HepG2 (cell line): ENCODE data around the gene LRR1. TPM values are rescaled to one million over a fixed set of nuclear protein-coding genes. Genes with fewer than 3 reads are reported as not detected.

Experiments
- ATAD3A ChIP-seq: sonication (generic); formaldehyde crosslinking; IDR thresholded peaks from 2 replicates; pipeline ENCODE4 v1.4.0; 2020; ENCODE audit warnings: missing genetic modification reagents
- E2F5 ChIP-seq: sonication (generic); formaldehyde crosslinking; conservative IDR thresholded peaks from 2 replicates; pipeline ENCODE4 v1.4.0; 2020; ENCODE audit warnings: missing genetic modification reagents
- FOSL1 ChIP-seq: sonication (generic); formaldehyde crosslinking; IDR thresholded peaks from 2 replicates; pipeline ENCODE4 v1.9.0; 2021; ENCODE audit warnings: missing genetic modification reagents, borderline replicate concordance
- FOXP4 ChIP-seq: sonication (generic); formaldehyde crosslinking; IDR thresholded peaks from 2 replicates; pipeline ENCODE4 v1.4.0; 2020; ENCODE audit warnings: missing genetic modification reagents
- FUBP1 ChIP-seq: sonication (generic); formaldehyde crosslinking; IDR thresholded peaks from 2 replicates; pipeline ENCODE4 v1.5.1; 2020; ENCODE audit warnings: missing genetic modification reagents, mild to moderate bottlenecking, borderline replicate concordance
- GATA4 ChIP-seq: sonication (generic); IDR thresholded peaks from 2 replicates; pipeline ENCODE4 v1.6.1; 2016; ENCODE audit warnings: antibody characterized with exemption, low read depth, borderline replicate concordance
- HOXD1 ChIP-seq: sonication (generic); formaldehyde crosslinking; IDR thresholded peaks from 2 replicates; pipeline ENCODE4 v1.5.0; 2020; ENCODE audit warnings: missing genetic modification reagents
- JARID2 ChIP-seq: sonication (generic); formaldehyde crosslinking; IDR thresholded peaks from 2 replicates; pipeline ENCODE4 v1.8.1; 2023; ENCODE audit warnings: missing genetic modification reagents, inconsistent platforms; ENCODE audit not compliant: insufficient replicate concordance
- MXI1 ChIP-seq: IDR thresholded peaks from 3 replicates; pipeline ENCODE4 v1.6.1; 2012; ENCODE audit warnings: low read depth, low read length, inconsistent platforms, borderline replicate concordance
- MYNN ChIP-seq: sonication (generic); formaldehyde crosslinking; IDR thresholded peaks from 2 replicates; pipeline ENCODE4 v1.4.0; 2020; ENCODE audit warnings: mild to moderate bottlenecking, low read depth, missing genetic modification reagents
- NFYB ChIP-seq: sonication (generic); formaldehyde crosslinking; IDR thresholded peaks from 2 replicates; pipeline ENCODE4 v1.4.0; 2020; ENCODE audit warnings: missing genetic modification reagents
- TGIF2 ChIP-seq: IDR thresholded peaks from 2 replicates; pipeline ENCODE4 v1.6.1; 2016; ENCODE audit warnings: control low read depth, missing compliant biosample characterization
- ZNF264 ChIP-seq: sonication (generic); formaldehyde crosslinking; IDR thresholded peaks from 2 replicates; pipeline ENCODE4 v1.4.0; 2020; ENCODE audit warnings: missing genetic modification reagents
- ZNF382 ChIP-seq: sonication (generic); formaldehyde crosslinking; IDR thresholded peaks from 2 replicates; pipeline ENCODE4 v1.5.0; 2020; ENCODE audit warnings: missing genetic modification reagents, mild to moderate bottlenecking, borderline replicate concordance
- ZNF430 ChIP-seq: sonication (generic); formaldehyde crosslinking; IDR thresholded peaks from 2 replicates; pipeline ENCODE4 v1.9.0; 2021; ENCODE audit warnings: mild to moderate bottlenecking, missing genetic modification reagents
- ZNF503 ChIP-seq: sonication (generic); formaldehyde crosslinking; IDR thresholded peaks from 2 replicates; pipeline ENCODE4 v1.4.0; 2020; ENCODE audit warnings: missing genetic modification reagents
- ZNF547 ChIP-seq: sonication (generic); formaldehyde crosslinking; IDR thresholded peaks from 2 replicates; pipeline ENCODE4 v1.5.1; 2020; ENCODE audit warnings: mild to moderate bottlenecking, missing genetic modification reagents
- ZNF574 ChIP-seq: sonication (generic); formaldehyde crosslinking; IDR thresholded peaks from 2 replicates; pipeline ENCODE4 v1.4.0; 2020; ENCODE audit warnings: missing genetic modification reagents
- polyA plus RNA-seq, 8 experiments: library from polyadenylated mRNA; depleted of rRNA in 3 of 8; stranded (reverse) in 7 of 8; unstranded in 1 of 8; fragments of >200 nt; fragmentation: Illumina TruSeq in 4 of 8; extraction: Trizol in 4 of 8; gene quantifications; 2 replicates each; pipeline versions ENCODE4 v1.2.1 to v1.2.3, GENCODE V29; 2011 to 2016; ENCODE audit warnings: low read depth in 4 of 8, missing spikeins in 1 of 8, mixed read lengths in 1 of 8; ENCODE audit not compliant: insufficient read depth in 1 of 8
- total RNA-seq, 5 experiments: library from RNA; depleted of rRNA; stranded (reverse); fragments of >200 nt; fragmentation: Illumina TruSeq; extraction: Trizol; gene quantifications; 2 replicates each; pipeline ENCODE4 v1.2.3, GENCODE V29; 2016; ENCODE audit warnings: low read depth in 1 of 5

Gene LRR1
- total and polyA plus RNA-seq, 2 of the 13 experiments (the other 11 are each of a cell fraction or from before 2014, with no cell fraction given), result 7.0 to 36.2 TPM

GRCh38 chr14:49620182-49621113 is 21.7 kb downstream of the LRR1 start, which contains the start of the genes MGAT2 and RPL36AL (continued):
- 0 out of 2 replicates have a peak, but pooled peaks have one; percentile 35 for TF ChIP-seq FOXP4 (CRISPR knock-in tag)
- no peak for TF ChIP-seq HOXD1 (CRISPR knock-in tag)
- TF ChIP-seq TGIF2, result peak; percentile 63; the same call in 1 of the 2 replicates
- no peak for TF ChIP-seq ATAD3A (CRISPR knock-in tag)
- TF ChIP-seq ZNF547 (CRISPR knock-in tag), result peak; percentile 68; the same call in 1 of the 2 replicates
- TF ChIP-seq ZNF503 (CRISPR knock-in tag), result peak; percentile 25; the same call in 1 of the 2 replicates
- 0 out of 2 replicates have a peak, but pooled peaks have one; percentile 5 for TF ChIP-seq FOSL1 (CRISPR knock-in tag)
- peak; percentile 74 for TF ChIP-seq GATA4
- no peak for TF ChIP-seq FUBP1
- TF ChIP-seq ZNF382 (CRISPR knock-in tag), result no peak
- 0 out of 2 replicates have a peak, but pooled peaks have one; percentile 37 for TF ChIP-seq MYNN
- TF ChIP-seq NFYB, result peak; percentile 97
- TF ChIP-seq ZNF430 (CRISPR knock-in tag), result peak; percentile 56; the same call in 1 of the 2 replicates
- TF ChIP-seq MXI1, result peak; percentile 80; the same call in 2 of the 3 replicates
- TF ChIP-seq E2F5 (CRISPR knock-in tag), result no peak; the same call in 1 of the 2 replicates
- TF ChIP-seq JARID2 (CRISPR knock-in tag), result no peak
- TF ChIP-seq ZNF264 (CRISPR knock-in tag), result peak; percentile 19; the same call in 1 of the 2 replicates
- peak; percentile 59; the same call in 1 of the 2 replicates for TF ChIP-seq ZNF574 (CRISPR knock-in tag)
